ENCODE data around the gene FBXL14.

FBXL14 gene

GRCh38 chr12:1532375-1533165 lies 61.8 kb downstream of the FBXL14 start:
- no peak for DNase-seq

- DNase-seq, result no peak
Observed at GRCh38 chr12:1531654-1532374, 62.6 kb downstream of the FBXL14 start.

- DNase-seq, result peak; percentile 14
Observed at GRCh38 chr12:1531153-1531653, 63.2 kb downstream of the FBXL14 start.

GRCh38 chr12:1530592-1531152 lies 63.7 kb downstream of the FBXL14 start:
- DNase-seq, result no peak

GRCh38 chr12:1529862-1530591 lies 64.4 kb downstream of the FBXL14 start:
- DNase-seq, result no peak

- no peak for DNase-seq
Observed at GRCh38 chr12:1529228-1529861, 65.0 kb downstream of the FBXL14 start.

GRCh38 chr12:1528791-1529190 lies 65.6 kb downstream of the FBXL14 start:
- no peak for DNase-seq

- DNase-seq, result no peak
Observed at GRCh38 chr12:1527789-1528188, 66.6 kb downstream of the FBXL14 start.

GRCh38 chr12:1525858-1526257 lies 68.5 kb downstream of the FBXL14 start:
- DNase-seq, result no peak

GRCh38 chr12:1523558-1524050 lies 70.8 kb downstream of the FBXL14 start:
- no peak for DNase-seq

- DNase-seq, result no peak
Observed at GRCh38 chr12:1523046-1523445, 71.3 kb downstream of the FBXL14 start.

- DNase-seq, result no peak
Observed at GRCh38 chr12:1519642-1520041, 74.7 kb downstream of the FBXL14 start.

- DNase-seq, result no peak
Observed at GRCh38 chr12:1518591-1519516, 75.5 kb downstream of the FBXL14 start.

GRCh38 chr12:1517734-1518525 lies 76.5 kb downstream of the FBXL14 start:
- no peak for DNase-seq

- no peak for DNase-seq
Observed at GRCh38 chr12:1517007-1517406, 77.4 kb downstream of the FBXL14 start.

Measured in activated CD4-positive, alpha-beta T cell treated with anti-CD3 and anti-CD28 coated beads for 48 hours (primary cell).